Left ventricle myocardium inferior (tissue), 1 donor: ENCODE data around the gene PRKCE. TPM values are rescaled to one million over a fixed set of nuclear protein-coding genes. Genes with fewer than 3 reads are reported as not detected.

Experiments used
- DNase-seq: peaks from one replicate; pipeline ENCODE4 v3.0.0-alpha.2; 2020
- H3K27ac ChIP-seq: fragments of 200-600 bp; replicated peaks from 2 replicates; pipeline ENCODE4 v1.8.0; 2021
- H3K27me3 ChIP-seq: fragments of 200-600 bp; 2 replicates; pipeline ENCODE4 v1.8.0; 2021; ENCODE audit warnings: low read depth
- H3K36me3 ChIP-seq: fragments of 200-600 bp; 2 replicates; pipeline ENCODE4 v1.8.0; 2021
- H3K4me1 ChIP-seq: fragments of 200-600 bp; 2 replicates; pipeline ENCODE4 v1.8.0; 2021
- H3K4me3 ChIP-seq: fragments of 200-600 bp; 2 replicates; pipeline ENCODE4 v1.8.0; 2021; ENCODE audit warnings: mild to moderate bottlenecking, moderate library complexity
- H3K9me3 ChIP-seq: fragments of 200-600 bp; replicated peaks from 2 replicates; pipeline ENCODE4 v1.8.0; 2021
- intact Hi-C: fragments of 100-400 bp; cut with micrococcal nuclease; formaldehyde crosslinking; loops from one replicate; pipeline ENCODE4 v1.11.0; 2022
- total RNA-seq: library from RNA; stranded (reverse); fragmentation: NEBNext Ultra II Directional; extraction: Animal tissue kit (Norgen Biotek cat#: 25700); gene quantifications from one replicate; pipeline ENCODE4 v1.2.1, GENCODE V29; 2021
- TF ChIP-seq, protein P1 (sequence below): fragments of 200-600 bp; IDR thresholded peaks from 2 replicates; pipeline ENCODE4 v1.8.0; 2021; ENCODE audit warnings: antibody characterized with exemption, mild to moderate bottlenecking, borderline replicate concordance
- donor health status: DM: no; HTN: yes; CAD: no; lungs with severe emphysema.

The PRKCE gene
- total RNA-seq, 1 donor from 2014 or later = 14.7 TPM

DNA sequence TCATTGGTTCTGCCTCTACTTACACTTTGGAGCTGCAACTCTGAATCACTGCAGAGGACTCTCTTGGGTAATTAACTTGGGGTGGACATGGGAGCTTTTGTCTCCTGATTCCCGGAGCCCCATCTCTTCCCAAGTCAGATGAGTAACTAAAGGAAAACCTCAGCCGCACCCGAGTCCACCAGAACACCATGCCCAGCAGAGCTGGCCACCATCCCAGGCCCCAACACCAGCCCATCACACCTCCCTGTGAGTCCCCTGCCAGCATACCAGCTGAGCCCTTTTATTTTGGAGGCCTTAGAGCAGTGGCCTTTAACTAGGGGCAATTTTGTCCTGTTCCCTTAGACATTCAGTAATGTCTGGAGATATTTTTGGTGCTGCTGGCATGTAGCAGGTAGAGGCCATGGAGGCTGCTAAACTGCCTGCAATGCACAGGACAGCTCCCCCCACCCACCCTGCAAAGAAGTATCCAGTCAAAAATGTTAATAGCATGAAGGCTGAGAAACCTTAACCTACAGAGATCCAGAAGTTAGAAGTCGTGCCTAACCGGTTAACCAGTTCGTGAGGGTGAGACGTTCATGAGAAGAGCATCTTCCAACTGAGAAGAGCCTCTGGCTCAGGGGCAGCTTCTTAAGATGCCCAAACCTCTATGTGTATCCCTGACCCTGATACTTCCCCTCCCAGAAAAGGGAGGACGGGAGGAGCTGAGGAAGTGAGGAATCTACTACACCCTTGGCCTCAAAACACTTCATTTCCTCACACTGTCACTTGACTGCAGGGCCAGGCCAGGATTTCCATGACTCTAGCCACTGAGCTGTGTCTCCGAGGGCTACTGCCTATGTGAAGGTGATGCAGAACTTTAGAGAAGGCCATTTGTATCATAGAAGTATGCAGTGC is 505.8 kb downstream of the PRKCE start:
- intact Hi-C loops = no loop called here
- Histone ChIP-seq H3K27me3 (no peaks in the 10 kb centered on the region), H3K4me3 (no peak overlapping the region), H3K27ac (peak overlapping the region; percentile 25), H3K36me3 (peaks cover 15% of the 10 kb centered on the region), H3K4me1 (peaks cover 33% of the 10 kb centered on the region), H3K9me3 (no peaks in the 10 kb centered on the region)
- peak; percentile 44 for DNase-seq
- TF ChIP-seq, protein P1, sequence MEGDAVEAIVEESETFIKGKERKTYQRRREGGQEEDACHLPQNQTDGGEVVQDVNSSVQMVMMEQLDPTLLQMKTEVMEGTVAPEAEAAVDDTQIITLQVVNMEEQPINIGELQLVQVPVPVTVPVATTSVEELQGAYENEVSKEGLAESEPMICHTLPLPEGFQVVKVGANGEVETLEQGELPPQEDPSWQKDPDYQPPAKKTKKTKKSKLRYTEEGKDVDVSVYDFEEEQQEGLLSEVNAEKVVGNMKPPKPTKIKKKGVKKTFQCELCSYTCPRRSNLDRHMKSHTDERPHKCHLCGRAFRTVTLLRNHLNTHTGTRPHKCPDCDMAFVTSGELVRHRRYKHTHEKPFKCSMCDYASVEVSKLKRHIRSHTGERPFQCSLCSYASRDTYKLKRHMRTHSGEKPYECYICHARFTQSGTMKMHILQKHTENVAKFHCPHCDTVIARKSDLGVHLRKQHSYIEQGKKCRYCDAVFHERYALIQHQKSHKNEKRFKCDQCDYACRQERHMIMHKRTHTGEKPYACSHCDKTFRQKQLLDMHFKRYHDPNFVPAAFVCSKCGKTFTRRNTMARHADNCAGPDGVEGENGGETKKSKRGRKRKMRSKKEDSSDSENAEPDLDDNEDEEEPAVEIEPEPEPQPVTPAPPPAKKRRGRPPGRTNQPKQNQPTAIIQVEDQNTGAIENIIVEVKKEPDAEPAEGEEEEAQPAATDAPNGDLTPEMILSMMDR = no peak

DNA sequence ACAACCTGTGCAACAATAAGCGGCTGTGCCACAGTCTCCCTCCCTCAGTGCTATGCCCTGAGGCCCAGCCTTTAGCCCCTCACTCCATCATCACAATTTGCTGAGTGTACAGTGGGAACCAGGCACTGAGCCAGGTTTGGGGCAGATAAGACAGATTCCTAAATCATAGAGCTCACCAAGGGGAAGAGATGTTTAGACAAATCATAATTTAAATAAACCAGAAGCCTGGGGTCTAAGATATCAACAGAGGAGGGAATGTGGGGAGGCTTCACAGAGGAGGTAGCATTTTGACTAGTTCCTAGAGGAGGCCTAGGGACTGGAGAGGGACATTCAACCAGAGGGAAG is 506.5 kb downstream of the PRKCE start:
- peak overlapping the region; percentile 25 for H3K27ac ChIP-seq
- intact Hi-C loops = no loop called here

DNA sequence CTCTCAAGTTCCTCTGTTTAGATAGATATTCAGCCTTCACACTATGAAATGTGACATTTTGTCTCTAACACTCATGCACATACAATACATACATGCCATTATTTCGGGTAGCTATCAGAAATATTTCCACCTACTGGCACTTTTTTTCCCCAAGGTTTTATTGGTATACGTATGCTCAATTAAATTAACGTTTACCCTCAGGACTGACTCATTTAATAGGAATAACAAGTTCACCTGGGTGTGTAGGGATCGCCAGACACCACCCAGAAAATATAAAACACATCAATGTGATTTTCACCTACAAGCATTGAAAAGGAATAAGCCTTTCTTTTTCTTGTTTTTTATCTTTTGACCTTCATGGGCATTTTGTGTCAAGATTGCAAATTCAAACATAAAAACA is 507.2 kb downstream of the PRKCE start:
- Histone ChIP-seq H3K27ac (no peak overlapping the region), H3K27me3 (no peaks in the 10 kb centered on the region), H3K4me3 (no peak overlapping the region), H3K9me3 (no peaks in the 10 kb centered on the region), H3K4me1 (peaks cover 43% of the 10 kb centered on the region), H3K36me3 (peaks cover 9% of the 10 kb centered on the region)
- no peak for DNase-seq
- intact Hi-C loops = no loop called here
- TF ChIP-seq, protein P1 = no peak

More for the DNA sequence above, 506.5 kb downstream of the PRKCE start:
- Histone ChIP-seq H3K27me3 (no peaks in the 10 kb centered on the region), H3K36me3 (peaks cover 14% of the 10 kb centered on the region), H3K4me3 (no peak overlapping the region), H3K4me1 (peaks cover 39% of the 10 kb centered on the region), H3K9me3 (no peaks in the 10 kb centered on the region)
- no peak for DNase-seq
- TF ChIP-seq, protein P1 = no peak

DNA sequence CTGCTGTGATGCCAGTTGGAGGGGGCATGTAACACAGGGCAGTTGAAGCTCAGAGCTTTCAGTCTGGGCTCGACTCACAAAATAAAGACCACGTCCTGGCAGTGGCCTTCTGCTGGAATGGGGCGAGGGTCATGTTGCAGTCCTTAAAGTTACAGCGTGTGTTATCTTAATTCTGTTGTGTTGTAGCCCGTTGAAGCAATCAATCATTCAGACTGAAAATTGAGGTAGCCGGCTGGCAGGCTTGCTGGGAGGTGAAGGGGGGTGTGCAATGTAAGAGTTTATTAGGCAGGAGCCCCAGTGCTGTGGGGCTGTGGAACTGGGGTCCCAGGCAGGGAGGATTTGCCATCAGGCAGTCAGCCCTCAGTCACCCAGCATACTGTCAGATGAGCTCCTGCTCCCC is 508.9 kb downstream of the PRKCE start:
- H3K9me3 ChIP-seq = no peaks in the 10 kb centered on the region
- DNase-seq = no peak
- H3K4me3 ChIP-seq = no peak overlapping the region
- peaks cover 9% of the 10 kb centered on the region for H3K36me3 ChIP-seq
- no peaks in the 10 kb centered on the region for H3K27me3 ChIP-seq
- TF ChIP-seq, protein P1 = no peak
- intact Hi-C loops = no loop called here
- H3K27ac ChIP-seq = no peak overlapping the region
- H3K4me1 ChIP-seq = peaks cover 59% of the 10 kb centered on the region

DNA sequence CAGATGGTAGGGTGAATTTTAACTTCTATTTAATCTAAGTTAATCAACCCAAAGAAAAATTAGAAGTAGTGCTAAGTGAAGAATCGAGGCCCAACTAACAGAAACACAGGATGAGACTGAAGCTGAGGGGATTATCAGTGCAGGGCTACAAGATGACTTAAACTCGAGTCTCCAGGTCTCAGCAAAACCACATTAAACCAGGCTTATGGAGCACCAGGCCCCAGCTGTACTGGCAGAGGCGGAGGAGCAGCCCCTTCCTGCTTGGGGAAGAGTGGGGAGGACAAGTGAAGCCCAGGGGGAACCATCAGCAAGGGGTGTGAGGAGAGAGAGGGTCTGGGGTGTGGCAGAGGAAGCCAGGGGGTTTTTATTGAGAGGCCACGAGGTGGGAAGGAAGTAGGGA is 509.8 kb downstream of the PRKCE start:
- Histone ChIP-seq H3K27ac (peak overlapping the region; percentile 41), H3K9me3 (no peaks in the 10 kb centered on the region), H3K27me3 (no peaks in the 10 kb centered on the region), H3K4me1 (peaks cover 65% of the 10 kb centered on the region), H3K4me3 (no peak overlapping the region), H3K36me3 (peaks cover 9% of the 10 kb centered on the region)
- TF ChIP-seq, protein P1 = no peak
- intact Hi-C loops = no loop called here
- DNase-seq = no peak
